HG03159 (cell line): ENCODE measurements around the gene CDKAL1.

Experiments
- ATAC-seq: cut with Tn5 transposase; IDR thresholded peaks from one replicate; pipeline ENCODE4 v1.9.1; 2021; ENCODE audit warnings: mild to moderate bottlenecking, moderate library complexity; ENCODE audit not compliant: unreplicated experiment

The CDKAL1 gene

GRCh38 chr6:21151119-21151518 is 616.9 kb downstream of the CDKAL1 start:
- ATAC-seq: no peak

DNA sequence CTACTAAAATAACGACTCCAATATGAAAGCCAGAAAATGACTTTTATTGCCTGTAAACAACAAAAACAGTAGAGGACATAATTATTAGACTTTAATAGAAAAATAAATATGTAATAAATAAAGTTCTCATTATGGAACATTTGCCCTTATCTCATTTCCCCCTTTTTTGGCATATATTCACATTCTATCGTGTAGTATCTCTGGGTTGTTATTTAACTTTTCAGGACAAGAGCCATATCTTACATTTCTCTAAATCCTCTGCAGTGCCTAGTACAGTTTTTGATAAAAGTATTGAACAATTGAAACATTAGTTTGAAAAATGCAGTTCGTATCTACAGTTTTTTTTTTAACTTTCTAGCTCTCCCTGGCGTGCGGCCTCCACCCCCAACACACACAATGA is 617.3 kb downstream of the CDKAL1 start:
- no peak for ATAC-seq

GRCh38 chr6:21157186-21157929 is 623.1 kb downstream of the CDKAL1 start:
- ATAC-seq: peak; percentile 71

- ATAC-seq: no peak
Observed at GRCh38 chr6:21158149-21158548, 623.9 kb downstream of the CDKAL1 start.

GRCh38 chr6:21158873-21159272 is 624.6 kb downstream of the CDKAL1 start:
- no peak for ATAC-seq

- peak; percentile 37 for ATAC-seq
Observed at GRCh38 chr6:21159465-21159864, 625.2 kb downstream of the CDKAL1 start.

GRCh38 chr6:21161707-21162106 is 627.5 kb downstream of the CDKAL1 start:
- ATAC-seq: no peak

DNA sequence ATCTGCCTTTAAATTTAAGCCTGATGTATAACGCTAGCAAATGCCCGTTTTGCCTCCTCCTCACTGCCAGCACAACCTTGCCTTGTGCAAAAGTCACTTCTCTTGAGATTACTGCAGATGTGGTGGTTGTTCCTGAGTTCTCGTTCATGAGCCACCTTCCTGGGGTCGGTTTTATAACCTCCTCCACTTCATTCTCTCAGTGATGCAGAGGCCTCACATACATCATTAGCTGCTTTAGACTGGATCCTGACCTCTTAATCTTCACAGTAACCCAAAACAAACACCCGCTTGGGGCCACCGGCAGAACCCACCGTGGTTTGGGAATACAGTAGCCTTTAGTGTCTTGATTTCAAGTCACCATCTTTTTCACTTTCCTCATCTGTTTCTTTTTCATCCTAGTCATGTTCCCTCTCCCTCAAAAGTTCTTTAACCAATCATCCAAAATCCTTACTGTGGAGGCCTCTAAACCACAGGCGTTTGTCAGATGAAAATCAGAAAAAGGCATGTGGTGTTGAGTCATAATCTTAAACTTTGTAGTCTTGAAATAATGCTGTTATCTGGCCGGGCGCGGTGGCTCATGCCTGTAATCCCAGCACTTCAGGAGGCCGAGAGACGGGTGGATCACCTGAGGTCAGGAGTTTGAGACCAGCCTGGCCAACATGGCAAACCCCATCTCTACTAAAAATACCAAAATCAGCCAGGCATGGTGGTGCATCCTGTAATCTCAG is 629.0 kb downstream of the CDKAL1 start:
- ATAC-seq: no peak

DNA sequence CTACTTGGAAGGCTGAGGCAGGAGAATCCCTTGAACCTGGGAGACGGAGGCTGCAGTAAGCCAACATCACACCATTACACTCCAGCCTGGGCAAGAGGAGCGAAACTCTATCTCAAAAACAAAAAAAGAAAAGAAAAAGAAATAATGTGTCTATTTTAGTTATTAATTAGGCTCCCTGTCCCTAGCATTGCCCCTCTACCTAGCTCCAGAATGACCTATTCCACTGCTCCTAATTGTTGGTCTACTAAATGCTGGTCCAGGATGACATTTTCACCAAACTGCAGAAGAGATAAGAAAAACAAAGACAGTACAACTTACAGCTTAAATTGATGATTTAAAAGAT is 629.6 kb downstream of the CDKAL1 start:
- ATAC-seq: no peak

DNA sequence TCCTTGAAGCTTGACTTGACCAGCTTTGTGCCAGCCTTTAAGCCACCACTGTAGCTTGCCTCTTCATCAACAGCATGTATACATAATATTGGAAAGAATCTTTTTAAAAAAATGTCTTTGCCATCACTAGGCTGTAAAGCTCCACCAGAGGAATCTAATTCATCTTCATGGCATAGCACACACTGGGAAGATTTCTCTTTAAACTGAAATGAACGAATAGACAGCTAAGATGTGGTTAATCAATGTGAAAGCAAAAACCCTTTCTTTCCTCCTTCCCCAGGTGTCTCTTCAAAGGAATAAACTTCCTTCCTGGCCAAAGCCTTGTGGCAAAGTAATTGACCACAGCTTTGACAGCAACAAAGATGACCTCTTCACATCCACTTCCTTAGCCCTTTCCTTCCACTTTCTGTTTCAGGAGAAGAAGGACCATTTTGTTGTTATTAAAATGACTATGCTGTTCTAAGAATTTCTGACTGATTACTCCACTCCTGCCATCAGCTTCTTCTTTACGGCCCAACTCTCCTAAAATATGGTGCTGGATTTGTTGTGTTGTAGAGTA is 630.6 kb downstream of the CDKAL1 start:
- peak; percentile 72 for ATAC-seq

DNA sequence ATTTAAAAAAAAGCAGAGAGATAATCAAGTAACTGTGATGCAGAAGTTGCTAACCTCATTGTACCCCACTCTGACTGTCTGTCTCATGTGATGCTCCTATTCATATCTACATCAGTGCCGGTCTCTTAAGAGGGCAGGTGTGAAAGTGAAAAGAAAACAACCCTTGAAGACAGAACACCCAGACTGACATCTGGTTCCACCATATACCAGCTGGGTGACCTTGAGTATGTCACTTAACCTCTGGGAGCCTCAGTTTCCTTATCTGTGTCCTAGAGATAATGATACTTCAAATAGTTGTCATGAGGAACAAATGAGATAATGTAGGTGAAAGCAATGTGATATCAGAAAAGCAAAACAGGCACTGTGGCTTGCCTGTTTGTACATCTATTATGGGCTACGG is 632.5 kb downstream of the CDKAL1 start:
- ATAC-seq: peak; percentile 63

DNA sequence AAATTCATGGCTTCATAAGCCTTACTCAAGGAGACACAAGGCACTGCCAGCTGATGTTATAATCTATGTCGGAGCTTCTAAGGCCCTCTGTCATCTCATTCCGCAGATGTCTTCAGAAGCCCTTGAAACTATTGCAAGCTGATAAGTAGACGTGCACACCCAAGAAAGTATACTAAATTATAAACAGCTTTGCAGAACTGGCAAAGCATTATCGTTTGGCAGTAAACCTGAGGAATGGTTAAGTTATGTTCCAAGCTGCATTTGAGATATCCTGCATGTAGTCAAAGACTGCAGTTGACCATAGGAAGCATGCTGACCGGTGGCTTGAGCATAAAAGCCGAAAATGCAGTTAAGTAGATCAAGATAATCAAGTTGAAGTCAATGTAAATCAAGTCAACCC is 633.5 kb downstream of the CDKAL1 start:
- no peak for ATAC-seq

- no peak for ATAC-seq
Observed at GRCh38 chr6:21171801-21172200, 637.5 kb downstream of the CDKAL1 start.

GRCh38 chr6:21173031-21173430 is 638.8 kb downstream of the CDKAL1 start:
- ATAC-seq: no peak

DNA sequence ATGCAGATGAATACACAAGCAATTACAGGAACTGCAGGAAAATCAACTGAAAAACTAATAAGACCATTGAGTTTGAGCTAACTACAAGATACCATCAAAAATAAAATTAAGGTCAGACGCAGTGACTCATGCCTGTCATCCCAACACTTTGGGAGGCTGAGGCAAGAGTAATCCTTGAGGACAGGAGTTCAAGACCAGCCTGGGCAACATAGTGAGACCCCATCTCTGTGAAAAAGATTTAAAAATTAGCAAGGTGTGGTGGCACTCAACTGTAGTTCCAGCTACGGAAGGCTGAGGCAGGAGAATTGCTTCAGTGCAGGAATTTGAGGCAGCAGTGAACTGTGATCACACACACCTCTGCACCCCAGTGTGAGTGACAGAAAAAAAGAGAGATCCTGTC is 639.4 kb downstream of the CDKAL1 start:
- ATAC-seq: no peak

DNA sequence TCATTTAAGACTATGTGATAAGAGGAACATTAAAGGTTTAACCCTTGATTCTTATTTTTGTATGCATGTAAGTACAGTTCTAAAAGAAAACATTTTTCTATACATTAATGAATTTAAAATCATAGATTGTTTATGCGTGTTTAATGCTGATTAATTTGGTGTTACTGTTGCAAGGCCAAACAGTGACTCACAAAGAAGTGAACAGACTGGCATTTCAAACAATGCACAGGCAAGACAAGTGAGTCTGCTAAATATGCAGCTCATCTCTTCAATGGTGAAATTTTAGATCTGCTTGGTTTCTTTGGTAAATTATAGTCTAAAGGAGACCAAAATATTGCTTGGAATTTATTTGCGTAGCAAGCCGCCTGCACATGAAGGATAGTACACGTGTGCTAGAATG is 641.9 kb downstream of the CDKAL1 start:
- ATAC-seq: no peak

DNA sequence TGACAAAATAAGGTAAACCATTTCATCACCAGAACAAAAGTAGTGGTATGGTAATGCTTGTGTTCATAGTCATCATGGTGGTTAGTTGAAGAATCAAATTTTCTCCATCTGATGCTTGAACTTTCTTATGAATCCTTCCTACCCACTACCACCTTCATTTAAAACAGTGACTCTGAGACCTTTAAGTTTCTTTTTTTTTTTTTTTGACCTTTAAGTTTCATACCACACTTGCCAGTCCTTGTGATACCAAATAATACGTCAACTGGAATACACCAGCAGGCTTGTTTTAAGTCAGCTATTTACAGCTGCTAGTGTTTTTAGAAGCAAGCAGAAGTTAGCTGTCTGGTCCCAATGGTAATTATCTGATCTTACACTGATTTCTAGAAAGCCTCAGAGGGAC is 645.9 kb downstream of the CDKAL1 start:
- peak; percentile 80 for ATAC-seq

- ATAC-seq: no peak
Observed at GRCh38 chr6:21180800-21181337, 646.6 kb downstream of the CDKAL1 start.

DNA sequence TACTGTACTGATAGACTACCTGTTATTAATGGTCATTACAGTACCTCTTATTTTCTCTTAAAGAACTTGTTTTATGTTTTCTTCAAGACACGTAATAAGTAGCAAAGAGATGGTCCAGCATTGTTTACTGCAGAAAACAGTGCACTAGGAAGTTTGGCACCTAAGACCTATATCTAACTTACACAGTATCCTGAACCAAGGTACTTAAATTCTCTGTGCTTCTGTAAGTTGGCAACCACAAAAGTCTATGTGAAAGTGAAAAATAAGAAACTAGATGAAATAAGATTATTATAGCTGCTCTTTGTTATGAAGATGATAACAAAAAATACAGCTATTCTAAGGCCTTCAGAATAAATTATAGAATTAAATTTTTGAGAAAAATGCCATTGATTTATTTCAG is 647.6 kb downstream of the CDKAL1 start:
- no peak for ATAC-seq

GRCh38 chr6:21182589-21182988 is 648.3 kb downstream of the CDKAL1 start:
- ATAC-seq: no peak

- no peak for ATAC-seq
Observed at GRCh38 chr6:21185861-21186478, 651.7 kb downstream of the CDKAL1 start.
